Sigmoid colon (tissue), 7 donors: Measurements from ENCODE around the gene SMURF2. TPM values are rescaled to one million over a fixed set of nuclear protein-coding genes. Genes with fewer than 3 reads are reported as not detected.
"Not testable (repeated sequence)": the region's sequence is repeated elsewhere in the genome, so short reads cannot be mapped to it uniquely, and the experiment has no call there.

Experiments used
- DNase-seq: peaks from one replicate; pipeline ENCODE4 v3.0.0-alpha.2; 2019
- H3K27ac ChIP-seq, 4 donors: fragments of 200-600 bp; sonication (generic); one replicate each; pipeline ENCODE4 v1.5.1; 2016 to 2019; ENCODE audit warnings: mild to moderate bottlenecking in 1 of 4
- H3K27me3 ChIP-seq, 3 donors: fragments of 200-600 bp; sonication (generic); one replicate each; pipeline ENCODE4 v1.5.1; 2019; ENCODE audit warnings: mild to moderate bottlenecking in 1 of 3
- H3K36me3 ChIP-seq, 4 donors: fragments of 200-600 bp; sonication (generic); one replicate each; pipeline ENCODE4 v1.5.1; 2016 to 2019
- H3K4me1 ChIP-seq, 4 donors: fragments of 200-600 bp; sonication (generic); one replicate each; pipeline ENCODE4 v1.5.1; 2017 to 2019
- H3K4me3 ChIP-seq, 4 donors: fragments of 200-600 bp; sonication (generic); one replicate each; pipeline ENCODE4 v1.5.1; 2017 to 2019; ENCODE audit warnings: mild to moderate bottlenecking in 2 of 4, moderate library complexity in 1 of 4
- H3K9me3 ChIP-seq, 4 donors: fragments of 200-600 bp in 3 of 4; sonication (generic) in 3 of 4; one replicate each; pipeline versions ENCODE4 v1.5.1 to v1.6.1; 2013 to 2019
- EP300 ChIP-seq, 4 donors: sonication (generic); formaldehyde crosslinking; IDR thresholded peaks; one replicate each; pipeline ENCODE4 v1.6.1; 2017; ENCODE audit warnings: antibody characterized with exemption in 4 of 4
- POLR2A ChIP-seq, 2 donors: fragments of 450-650 bp; IDR thresholded peaks; one replicate each; pipeline ENCODE4 v1.6.1; 2016; ENCODE audit warnings: antibody characterized with exemption in 2 of 2, mild to moderate bottlenecking in 2 of 2, moderate library complexity in 2 of 2
- POLR2AphosphoS5 ChIP-seq, 4 donors: sonication (generic); formaldehyde crosslinking; IDR thresholded peaks; one replicate each; pipeline ENCODE4 v1.6.1; 2017; ENCODE audit warnings: antibody characterized with exemption in 4 of 4
- WGBS, 2 donors: extraction: QIAGEN DNeasy Blood & Tissue Kit; methylation state at CpG; one replicate each; pipeline ENCODE4 v1.1.7; 2013; 5-methylcytosine and 5-hydroxymethylcytosine counted together
- intact Hi-C: fragments of 100-400 bp; cut with DNase I; formaldehyde crosslinking; loops from one replicate; pipeline ENCODE4 v1.15.1; 2023
- polyA plus RNA-seq, 3 donors: library from polyadenylated mRNA; stranded (reverse); fragments of 200-250 nt; gene quantifications; one replicate each; pipeline ENCODE4 v1.2.3, GENCODE V29; 2013
- total RNA-seq, 4 donors: library from RNA; depleted of rRNA; stranded (reverse); fragments of >200 nt; gene quantifications; one replicate each; pipeline ENCODE4 v1.1.0, GENCODE V29; 2016
- TF ChIP-seq, protein P1 (sequence below), 4 experiments: fragments of 450-650 bp in 3 of 4; fragments of 200-600 bp in 1 of 4; IDR thresholded peaks; one replicate each; pipeline ENCODE4 v1.5.1; 2016 to 2019; ENCODE audit warnings: antibody characterized with exemption in 4 of 4, mild to moderate bottlenecking in 3 of 4, moderate library complexity in 2 of 4
- donor health status: healthy with polysubstance abuse.
- donor health status: Bipolar disorder and iron deficiency.
- donor health status: healthy.

The SMURF2 gene
- total and polyA plus RNA-seq, 7 donors = 5.8 to 30.2 (median 23.8) TPM

DNA sequence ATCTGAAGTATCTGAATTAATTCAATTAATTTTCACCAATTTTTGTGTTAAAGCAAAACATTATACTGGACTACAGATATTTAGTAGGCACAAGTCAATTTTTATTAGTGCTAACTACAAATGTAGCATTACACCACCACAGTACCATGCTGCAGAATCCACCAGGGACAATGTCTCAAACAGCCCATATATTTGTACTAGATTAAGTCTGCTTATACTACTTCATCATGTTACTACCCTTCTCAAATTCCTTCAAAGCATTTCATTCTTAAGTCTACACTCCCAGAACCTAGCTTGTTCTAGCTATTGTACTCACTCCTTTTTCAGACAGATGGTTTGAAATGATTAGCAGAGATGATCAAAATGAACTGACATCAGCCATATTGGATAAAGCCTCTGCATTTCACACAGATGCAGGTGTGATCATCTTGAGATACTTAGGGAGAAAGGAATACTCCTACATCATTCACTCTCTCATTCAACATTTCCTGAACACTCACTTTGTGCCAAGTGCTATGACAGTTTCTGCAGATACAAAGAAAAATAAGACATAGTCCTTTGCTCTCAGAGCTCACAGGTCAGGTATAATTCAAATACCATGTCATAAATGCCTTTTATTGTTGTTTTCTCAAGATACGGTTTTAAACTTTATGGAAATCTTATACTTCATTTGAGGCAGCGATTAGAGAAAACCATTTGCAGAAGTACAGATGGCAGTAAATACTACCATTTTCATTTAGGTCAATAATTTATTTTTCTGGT, 47.7 kb downstream of the SMURF2 start:
- Histone ChIP-seq H3K36me3 (no peaks in the 10 kb centered on the region), H3K27ac (no peak overlapping the region), H3K27me3 (no peaks in the 10 kb centered on the region), H3K4me1 (peaks cover 0 to 43% (median 28%) of the 10 kb centered on the region in 4 donors), H3K4me3 (no peak overlapping the region), H3K9me3 (no peaks in the 10 kb centered on the region)
- intact Hi-C loops = no loop called here
- no peak for DNase-seq
- 15 to 58% methylated on average over 2 of the region's 2 CpGs for WGBS, 2 donors
- TF ChIP-seq EP300 (IDR thresholded peaks at IDR 0.05) = no peak
- no peak for TF ChIP-seq POLR2AphosphoS5 (IDR thresholded peaks at IDR 0.05)
- TF ChIP-seq, protein P1, sequence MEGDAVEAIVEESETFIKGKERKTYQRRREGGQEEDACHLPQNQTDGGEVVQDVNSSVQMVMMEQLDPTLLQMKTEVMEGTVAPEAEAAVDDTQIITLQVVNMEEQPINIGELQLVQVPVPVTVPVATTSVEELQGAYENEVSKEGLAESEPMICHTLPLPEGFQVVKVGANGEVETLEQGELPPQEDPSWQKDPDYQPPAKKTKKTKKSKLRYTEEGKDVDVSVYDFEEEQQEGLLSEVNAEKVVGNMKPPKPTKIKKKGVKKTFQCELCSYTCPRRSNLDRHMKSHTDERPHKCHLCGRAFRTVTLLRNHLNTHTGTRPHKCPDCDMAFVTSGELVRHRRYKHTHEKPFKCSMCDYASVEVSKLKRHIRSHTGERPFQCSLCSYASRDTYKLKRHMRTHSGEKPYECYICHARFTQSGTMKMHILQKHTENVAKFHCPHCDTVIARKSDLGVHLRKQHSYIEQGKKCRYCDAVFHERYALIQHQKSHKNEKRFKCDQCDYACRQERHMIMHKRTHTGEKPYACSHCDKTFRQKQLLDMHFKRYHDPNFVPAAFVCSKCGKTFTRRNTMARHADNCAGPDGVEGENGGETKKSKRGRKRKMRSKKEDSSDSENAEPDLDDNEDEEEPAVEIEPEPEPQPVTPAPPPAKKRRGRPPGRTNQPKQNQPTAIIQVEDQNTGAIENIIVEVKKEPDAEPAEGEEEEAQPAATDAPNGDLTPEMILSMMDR (IDR thresholded peaks at IDR 0.05) = no peak
- TF ChIP-seq POLR2A (IDR thresholded peaks at IDR 0.05) = no peak

DNA sequence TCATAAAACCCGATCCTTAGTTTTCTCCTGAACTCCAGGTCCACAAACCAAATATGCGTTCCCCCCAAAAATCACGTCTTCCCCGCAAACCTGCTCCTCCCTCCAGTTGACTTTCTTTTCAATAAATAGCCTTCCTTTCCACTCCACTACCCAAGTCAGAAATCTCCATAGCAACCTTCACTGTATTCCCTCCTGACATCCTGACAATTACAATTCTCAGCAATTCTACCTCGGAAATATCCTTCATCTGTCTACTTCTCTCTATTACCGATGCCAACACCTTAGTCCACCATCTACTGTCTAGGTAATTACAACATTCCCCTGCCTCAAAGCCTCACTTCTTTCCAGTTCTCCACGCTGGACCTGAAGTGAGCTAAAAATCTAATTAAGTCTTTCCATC, 50.7 kb downstream of the SMURF2 start:
- Histone ChIP-seq H3K36me3 (no peaks in the 10 kb centered on the region), H3K4me3 (no peak overlapping the region), H3K9me3 (no peaks in the 10 kb centered on the region), H3K4me1 (peaks cover 0 to 43% (median 28%) of the 10 kb centered on the region in 4 donors), H3K27me3 (no peaks in the 10 kb centered on the region), H3K27ac (no peak overlapping the region)
- intact Hi-C loops = no loop called here
- no peak for TF ChIP-seq POLR2AphosphoS5 (IDR thresholded peaks at IDR 0.05)
- TF ChIP-seq, protein P1 (IDR thresholded peaks at IDR 0.05) = no peak
- no peak for TF ChIP-seq POLR2A (IDR thresholded peaks at IDR 0.05)
- no peak for TF ChIP-seq EP300 (IDR thresholded peaks at IDR 0.05)
- no peak for DNase-seq
- 92% methylated on average over 7 of the region's 7 CpGs for WGBS, 2 donors

DNA sequence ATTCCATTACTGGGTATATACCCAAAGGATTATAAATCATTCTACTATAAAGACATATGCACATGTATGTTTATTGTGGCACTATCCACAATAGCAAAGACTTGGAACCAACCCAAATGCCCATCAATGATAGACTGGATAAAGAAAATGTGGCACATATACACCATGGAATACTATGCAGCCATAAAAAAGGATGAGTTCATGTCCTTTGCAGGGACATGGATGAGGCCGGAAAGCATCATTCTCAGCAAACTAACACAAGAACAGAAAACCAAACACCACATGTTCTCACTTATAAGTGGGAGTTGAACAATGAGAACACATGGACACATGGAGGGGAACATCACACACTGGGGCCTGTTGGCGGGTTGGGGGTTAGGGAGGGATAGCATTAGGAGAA, 51.9 kb downstream of the SMURF2 start:
- H3K36me3 ChIP-seq, intact Hi-C loops, H3K27me3 ChIP-seq, H3K27ac ChIP-seq, H3K9me3 ChIP-seq, H3K4me3 ChIP-seq, DNase-seq: not testable (repeated sequence)
- H3K4me1 ChIP-seq = peaks cover 0 to 33% (median 22%) of the 10 kb centered on the region in 4 donors
- 76 to 99% methylated on average over 2 of the region's 2 CpGs for WGBS, 2 donors

DNA sequence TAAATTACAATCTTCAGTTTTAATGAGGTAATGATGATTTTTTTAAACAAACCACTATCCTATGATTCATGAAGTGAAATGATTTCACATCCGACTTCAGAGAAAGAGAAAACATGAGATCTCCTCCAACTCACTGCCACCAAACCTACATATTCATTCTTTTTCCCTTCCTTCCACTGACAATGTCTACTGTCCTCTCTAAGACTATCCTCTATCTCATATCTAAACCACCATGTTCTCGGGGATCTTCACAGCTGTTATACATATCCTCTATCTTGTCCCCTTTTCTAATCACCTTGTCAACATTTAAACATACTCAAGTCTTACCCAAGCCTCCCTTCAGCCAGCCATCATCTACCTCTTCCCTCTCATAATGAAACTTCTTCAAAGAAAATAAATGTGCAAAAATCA, 53.5 kb downstream of the SMURF2 start:
- H3K36me3 ChIP-seq = no peaks in the 10 kb centered on the region
- peaks cover 0 to 18% (median 6%) of the 10 kb centered on the region in 4 donors for H3K4me1 ChIP-seq
- no peaks in the 10 kb centered on the region for H3K9me3 ChIP-seq
- DNase-seq = no peak
- H3K27me3 ChIP-seq = no peaks in the 10 kb centered on the region
- 70 to 78% methylated on average over 2 of the region's 2 CpGs for WGBS, 2 donors
- H3K27ac ChIP-seq = no peak overlapping the region
- H3K4me3 ChIP-seq = no peak overlapping the region
- TF ChIP-seq, protein P1 (IDR thresholded peaks at IDR 0.05) = no peak
- TF ChIP-seq EP300 (IDR thresholded peaks at IDR 0.05) (no peak), POLR2A (IDR thresholded peaks at IDR 0.05) (no peak), POLR2AphosphoS5 (IDR thresholded peaks at IDR 0.05) (no peak)
- intact Hi-C loops = no loop called here

DNA sequence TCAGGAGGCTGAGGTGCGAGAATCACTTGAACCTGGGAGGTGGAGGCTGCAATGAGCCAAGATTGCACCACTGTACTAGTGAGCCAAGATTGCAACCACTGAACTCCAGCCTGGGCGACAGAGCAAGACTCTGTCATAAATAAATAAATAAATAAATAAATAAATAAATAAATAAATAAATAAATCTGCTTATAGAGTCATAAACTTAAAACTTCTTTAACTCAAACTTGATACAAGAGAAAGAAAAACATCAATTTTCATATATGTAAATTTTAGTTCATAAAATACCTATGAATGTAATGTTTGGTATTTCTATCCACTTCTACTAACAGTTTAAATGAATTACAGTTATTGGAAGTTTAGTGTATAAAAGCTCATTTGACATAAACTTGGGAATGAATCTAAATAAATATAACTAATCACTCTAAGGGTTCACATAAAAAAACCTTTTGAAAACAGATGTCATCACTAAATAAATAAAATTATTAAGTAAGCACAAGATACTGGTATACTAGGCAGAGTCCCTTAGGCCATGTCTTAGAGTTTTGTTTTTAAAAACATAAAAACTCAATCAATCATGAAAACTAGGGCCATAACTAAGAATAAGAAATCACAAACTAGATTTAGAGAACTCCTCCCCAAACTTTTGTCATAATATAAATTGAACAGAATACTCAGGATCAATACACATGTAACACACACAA, 54.1 kb downstream of the SMURF2 start:
- no peak for DNase-seq
- H3K4me3 ChIP-seq = no peak overlapping the region
- no peaks in the 10 kb centered on the region for H3K27me3 ChIP-seq
- H3K4me1 ChIP-seq = peaks cover 0 to 13% (median 6%) of the 10 kb centered on the region in 4 donors
- no peak for TF ChIP-seq EP300 (IDR thresholded peaks at IDR 0.05)
- TF ChIP-seq POLR2AphosphoS5 (IDR thresholded peaks at IDR 0.05) = no peak
- no peak for TF ChIP-seq POLR2A (IDR thresholded peaks at IDR 0.05)
- TF ChIP-seq, protein P1 (IDR thresholded peaks at IDR 0.05) = no peak
- WGBS, 2 donors = 66 to 93% methylated on average over 2 of the region's 2 CpGs
- intact Hi-C loops = no loop called here
- H3K9me3 ChIP-seq = no peaks in the 10 kb centered on the region
- H3K36me3 ChIP-seq = no peaks in the 10 kb centered on the region
- no peak overlapping the region for H3K27ac ChIP-seq

DNA sequence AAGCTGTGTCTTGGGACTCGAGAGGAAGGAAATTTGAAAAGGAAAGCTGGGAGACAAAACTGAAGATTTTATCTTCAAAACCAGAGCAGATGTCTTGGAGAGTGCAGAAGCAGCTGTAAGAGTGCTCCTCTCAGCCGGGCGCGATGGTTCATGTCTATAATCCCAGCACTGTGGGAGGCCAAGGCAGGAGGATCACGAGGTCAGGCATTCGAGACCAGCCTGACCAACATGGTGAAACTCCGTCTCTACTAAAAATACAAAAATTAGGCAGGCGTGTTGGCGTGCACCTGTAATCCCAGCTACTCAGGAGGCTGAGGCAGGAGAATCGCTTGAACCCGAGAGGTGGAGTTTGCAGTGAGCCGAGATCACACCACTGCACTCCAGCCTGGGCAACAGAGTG, 57.6 kb downstream of the SMURF2 start:
- H3K27ac ChIP-seq, H3K27me3 ChIP-seq, H3K4me3 ChIP-seq, H3K36me3 ChIP-seq, DNase-seq, H3K4me1 ChIP-seq, intact Hi-C loops, H3K9me3 ChIP-seq: not testable (repeated sequence)
- 85 to 92% methylated on average over 12 of the region's 12 CpGs for WGBS, 2 donors
